GM23248 (cell line): ENCODE data around the gene MSI1. TPM values are rescaled to one million over a fixed set of nuclear protein-coding genes. Genes with fewer than 3 reads are reported as not detected.
A peak's percentile ranks its signal among the peaks of the same experiment; 100 is the strongest.

ENCODE experiments used
- DNase-seq: peaks from one replicate; pipeline ENCODE4 v3.0.0-alpha.2; 2015
- H2AFZ ChIP-seq: fragments of 200-600 bp; sonication (generic); 2 replicates; pipeline ENCODE4 v1.6.1; 2016; ENCODE audit warnings: antibody characterized with exemption
- H3F3A ChIP-seq: fragments of 200-600 bp; sonication (generic); 2 replicates; pipeline ENCODE4 v1.6.1; 2016; ENCODE audit warnings: mild to moderate bottlenecking, antibody characterized with exemption, mixed run types; ENCODE audit not compliant: insufficient read depth
- H3K27ac ChIP-seq: fragments of 200-600 bp; sonication (generic); 2 replicates; pipeline ENCODE4 v1.5.1; 2016; ENCODE audit warnings: mild to moderate bottlenecking
- H3K27me3 ChIP-seq: fragments of 200-600 bp; sonication (generic); replicated peaks from 2 replicates; pipeline ENCODE4 v1.6.1; 2016; ENCODE audit warnings: mild to moderate bottlenecking; ENCODE audit not compliant: insufficient read depth
- H3K36me3 ChIP-seq: fragments of 200-600 bp; sonication (generic); 2 replicates; pipeline ENCODE4 v1.6.1; 2016; ENCODE audit warnings: low read depth, mild to moderate bottlenecking
- H3K4me1 ChIP-seq: fragments of 200-600 bp; sonication (generic); 2 replicates; pipeline ENCODE4 v1.6.1; 2016; ENCODE audit warnings: mild to moderate bottlenecking; ENCODE audit not compliant: insufficient read depth
- H3K4me2 ChIP-seq: fragments of 200-600 bp; sonication (generic); one replicate; pipeline ENCODE4 v1.6.1; 2016; ENCODE audit warnings: mild to moderate bottlenecking; ENCODE audit not compliant: unreplicated experiment
- H3K4me3 ChIP-seq: fragments of 200-600 bp; sonication (generic); 2 replicates; pipeline ENCODE4 v1.5.1; 2016; ENCODE audit warnings: mild to moderate bottlenecking
- H3K79me2 ChIP-seq: fragments of 200-600 bp; sonication (generic); 2 replicates; pipeline ENCODE4 v1.6.1; 2016; ENCODE audit warnings: mild to moderate bottlenecking; ENCODE audit not compliant: insufficient read depth
- H3K9ac ChIP-seq: fragments of 200-600 bp; sonication (generic); 2 replicates; pipeline ENCODE4 v1.6.1; 2016; ENCODE audit warnings: mild to moderate bottlenecking
- H3K9me2 ChIP-seq: fragments of 200-600 bp; sonication (generic); 2 replicates; pipeline ENCODE4 v1.6.1; 2016; ENCODE audit warnings: mixed run types, mild to moderate bottlenecking, moderate library complexity; ENCODE audit not compliant: insufficient read depth
- H3K9me3 ChIP-seq: fragments of 200-600 bp; sonication (generic); one replicate; pipeline ENCODE4 v1.6.1; 2017; ENCODE audit warnings: low read depth
- H4K20me1 ChIP-seq: fragments of 200-600 bp; sonication (generic); 2 replicates; pipeline ENCODE4 v1.6.0; 2016; ENCODE audit not compliant: insufficient read depth
- EZH2 ChIP-seq: fragments of 200-600 bp; sonication (generic); IDR thresholded peaks from 2 replicates; pipeline ENCODE4 v1.6.1; 2018; ENCODE audit warnings: antibody characterized with exemption, mild to moderate bottlenecking; ENCODE audit not compliant: insufficient read depth, poor library complexity, severe bottlenecking
- EZH2phosphoT487 ChIP-seq: fragments of 200-600 bp; sonication (generic); IDR thresholded peaks from 2 replicates; pipeline ENCODE4 v1.6.1; 2018; ENCODE audit warnings: antibody characterized with exemption, moderate library complexity, mild to moderate bottlenecking, low read depth; ENCODE audit not compliant: insufficient read depth
- WGBS, 2 experiments: methylation state at CpG; one replicate each; pipeline ENCODE4 v1.1.6; 2015 to 2017; ENCODE audit warnings: low lambda C conversion rate in 2 of 2, low coverage in 1 of 2; ENCODE audit errors: missing lambda C conversion rate in 2 of 2; 5-methylcytosine and 5-hydroxymethylcytosine counted together
- in situ Hi-C: fragments of 300-500 bp; cut with MboI; formaldehyde crosslinking; loops from 2 replicates; pipeline ENCODE4 v1.15.0; 2020
- polyA plus RNA-seq: library from polyadenylated mRNA; unstranded; fragments of >200 nt; fragmentation: Nextera tagmentation; extraction: Ambion mirVana; gene quantifications from 2 replicates; pipeline ENCODE4 v1.2.1, GENCODE V29; 2016
- total RNA-seq: library from RNA; depleted of rRNA; stranded (reverse); fragments of >200 nt; shearing (Covaris generic); gene quantifications from 2 replicates; pipeline ENCODE4 v1.2.3, GENCODE V29; 2014

Gene MSI1
- total and polyA plus RNA-seq, 2 experiments from 2014 or later, result not detected

DNA sequence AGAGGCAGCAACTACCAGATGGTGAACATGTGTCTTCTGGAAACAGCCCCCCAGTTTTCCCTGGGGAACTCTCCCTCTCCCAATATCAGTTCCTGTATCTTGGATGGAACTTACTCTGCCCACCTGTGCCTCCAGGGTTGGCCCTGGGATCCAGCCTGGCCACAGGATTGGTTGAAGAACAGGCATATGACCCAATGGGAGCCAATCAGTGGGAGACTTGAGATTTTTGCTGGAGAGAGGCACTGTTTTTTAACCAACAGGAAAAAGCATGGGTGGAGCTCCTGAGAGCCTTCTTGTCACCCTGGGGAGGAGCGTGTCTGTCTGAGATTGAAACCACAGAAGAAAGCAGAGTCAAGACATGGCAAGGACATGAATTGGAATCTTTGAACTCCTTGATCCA, 35.3 kb upstream of the MSI1 start:
- Histone ChIP-seq H3K9me2 (no peaks in the 10 kb centered on the region), H3K9ac (no peak overlapping the region), H3K4me1 (no peaks in the 10 kb centered on the region), H3K27ac (no peak overlapping the region), H3K9me3 (no peaks in the 10 kb centered on the region), H4K20me1 (no peaks in the 10 kb centered on the region), H3K36me3 (no peaks in the 10 kb centered on the region), H3K27me3 (peaks cover 7% of the 10 kb centered on the region), H3K4me3 (no peak overlapping the region), H3K79me2 (no peaks in the 10 kb centered on the region), H2AFZ (no peak overlapping the region), H3F3A (no peaks in the 10 kb centered on the region), H3K4me2 (no peak overlapping the region)
- WGBS, 2 experiments, result 0 to 8% methylated on average over 1 of the region's 1 CpG
- no peak for TF ChIP-seq EZH2phosphoT487
- TF ChIP-seq EZH2, result no peak
- DNase-seq, result no peak
- in situ Hi-C loops, result no loop called here

- in situ Hi-C loops, result no loop called here
- Histone ChIP-seq H3K4me1 (no peaks in the 10 kb centered on the region), H4K20me1 (no peaks in the 10 kb centered on the region), H3K9me3 (no peaks in the 10 kb centered on the region), H3K27ac (no peak overlapping the region), H2AFZ (no peak overlapping the region), H3K9ac (no peak overlapping the region), H3K36me3 (no peaks in the 10 kb centered on the region), H3K4me2 (no peak overlapping the region), H3K9me2 (no peaks in the 10 kb centered on the region), H3K4me3 (no peak overlapping the region), H3K27me3 (peaks cover 7% of the 10 kb centered on the region), H3K79me2 (no peaks in the 10 kb centered on the region), H3F3A (no peaks in the 10 kb centered on the region)
- 22% methylated on average over 3 of the region's 3 CpGs for WGBS, 2 experiments
- DNase-seq, result no peak
- TF ChIP-seq EZH2 (no peak), EZH2phosphoT487 (no peak)
Measured at GRCh38 chr12:120403869-120404268, 34.9 kb upstream of the MSI1 start.

DNA sequence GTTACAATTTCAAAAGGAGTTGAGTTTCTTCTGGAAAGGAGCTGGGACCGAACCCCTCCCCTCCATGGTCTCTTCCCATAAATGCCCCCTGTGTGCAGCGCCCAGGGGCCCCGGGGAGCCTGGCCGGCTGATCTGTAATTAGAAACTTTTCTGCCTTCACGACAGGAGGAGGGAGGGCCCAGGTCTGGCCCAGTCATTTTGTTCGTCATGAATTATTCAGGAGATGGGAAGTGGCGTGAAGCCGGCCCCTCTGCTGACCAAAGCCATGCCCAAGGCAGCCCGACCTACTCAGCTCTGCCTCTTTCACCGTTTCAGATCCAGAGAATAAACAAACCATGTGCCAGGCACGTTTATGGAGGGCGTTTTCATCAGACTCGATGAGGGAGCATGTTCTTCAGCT, 33.3 kb upstream of the MSI1 start:
- H3K4me3 ChIP-seq, result no peak overlapping the region
- no peak for TF ChIP-seq EZH2
- TF ChIP-seq EZH2phosphoT487, result no peak
- no peak overlapping the region for H3K9ac ChIP-seq
- in situ Hi-C loops, result no loop called here
- H2AFZ ChIP-seq, result no peak overlapping the region
- H3F3A ChIP-seq, result no peaks in the 10 kb centered on the region
- no peaks in the 10 kb centered on the region for H3K36me3 ChIP-seq
- H3K27me3 ChIP-seq, result peaks cover 9% of the 10 kb centered on the region
- 27 to 34% methylated on average over 13 of the region's 13 CpGs for WGBS, 2 experiments
- no peak overlapping the region for H3K4me2 ChIP-seq
- no peak overlapping the region for H3K27ac ChIP-seq
- no peaks in the 10 kb centered on the region for H3K79me2 ChIP-seq
- no peaks in the 10 kb centered on the region for H3K9me2 ChIP-seq
- H3K4me1 ChIP-seq, result no peaks in the 10 kb centered on the region
- DNase-seq, result no peak
- H3K9me3 ChIP-seq, result no peaks in the 10 kb centered on the region
- no peaks in the 10 kb centered on the region for H4K20me1 ChIP-seq

- 24 to 42% methylated on average over 5 of the region's 5 CpGs for WGBS, 2 experiments
- Histone ChIP-seq H2AFZ (no peak overlapping the region), H3K79me2 (no peaks in the 10 kb centered on the region), H3K36me3 (no peaks in the 10 kb centered on the region), H3K9ac (no peak overlapping the region), H3K27me3 (peaks cover 21% of the 10 kb centered on the region), H4K20me1 (no peaks in the 10 kb centered on the region), H3K4me2 (no peak overlapping the region), H3K27ac (no peak overlapping the region), H3K9me3 (no peaks in the 10 kb centered on the region), H3F3A (no peaks in the 10 kb centered on the region), H3K4me3 (no peak overlapping the region), H3K9me2 (no peaks in the 10 kb centered on the region), H3K4me1 (no peaks in the 10 kb centered on the region)
- in situ Hi-C loops, result no loop called here
- no peak for TF ChIP-seq EZH2phosphoT487
- TF ChIP-seq EZH2, result no peak
- peak; percentile 53 for DNase-seq
Measured at GRCh38 chr12:120399531-120399930, 30.6 kb upstream of the MSI1 start.
